Hematopoietic multipotent progenitor cell treated with erythropoietin and hydrocortisone succinate and interleukin-3 and kit ligand, for 17 days (in vitro differentiated cells): Measurements from ENCODE around the gene PDE6C.

ENCODE experiments used
- DNase-seq: peaks from one replicate; pipeline ENCODE4 v3.0.0-alpha.2; 2015; ENCODE audit warnings: low spot score

Gene PDE6C

DNA sequence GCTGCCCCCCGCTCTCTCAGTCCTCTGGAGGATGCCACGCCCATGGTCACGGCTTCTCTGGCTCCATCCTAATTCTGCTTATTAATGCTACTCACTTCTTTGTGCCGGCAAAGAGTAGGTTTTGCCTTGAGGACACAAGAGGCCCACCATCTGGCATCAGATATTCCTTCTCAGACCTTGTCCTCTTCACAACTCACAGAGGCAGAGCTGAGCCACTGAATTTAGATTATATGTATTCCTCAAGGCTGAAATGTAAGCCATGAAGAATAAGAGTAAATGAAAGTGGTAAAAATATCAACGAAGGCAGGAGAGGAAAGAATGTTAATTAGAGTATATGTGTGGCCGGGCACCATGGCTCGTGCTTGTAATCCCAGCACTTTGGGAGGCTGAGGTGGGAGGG, 17.8 kb upstream of the PDE6C start:
- DNase-seq: no peak

DNA sequence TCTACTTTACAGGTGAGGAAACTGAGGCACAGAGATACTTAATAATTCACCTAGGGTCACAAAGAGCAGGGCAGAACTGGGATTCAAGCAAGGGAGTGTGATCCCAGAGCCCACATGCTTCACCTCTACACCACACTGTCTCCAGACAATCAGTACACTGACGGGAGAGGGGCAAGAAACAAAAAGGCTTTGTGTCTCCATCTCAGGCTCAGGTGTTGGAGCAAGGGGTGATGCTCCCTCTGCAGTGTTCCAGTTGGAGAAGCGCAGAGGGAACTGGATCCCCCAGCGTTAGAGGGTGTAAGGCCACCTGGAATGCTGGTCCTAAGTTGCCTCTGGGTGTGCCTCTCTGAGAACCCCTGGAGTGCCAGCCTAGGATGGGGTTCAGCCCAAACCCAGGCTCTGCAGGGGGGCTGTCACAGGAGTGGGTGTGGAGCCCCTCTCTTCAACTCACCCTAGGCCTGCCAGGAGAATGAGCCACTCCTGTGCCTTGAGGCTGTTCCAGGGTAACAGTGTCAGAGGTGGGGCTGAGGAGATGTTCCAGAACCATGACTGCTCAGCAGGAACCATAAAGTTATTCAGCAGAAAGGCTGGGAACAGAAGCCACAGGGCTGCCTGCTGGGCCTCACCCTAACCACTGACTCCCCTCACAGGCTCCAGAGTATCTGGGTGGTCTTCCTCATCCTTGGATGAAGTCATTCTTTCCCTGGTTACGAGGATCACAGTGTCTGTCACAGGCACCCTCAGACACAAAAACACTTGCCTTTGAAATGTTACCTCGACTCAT, 16.8 kb upstream of the PDE6C start:
- DNase-seq: no peak

DNA sequence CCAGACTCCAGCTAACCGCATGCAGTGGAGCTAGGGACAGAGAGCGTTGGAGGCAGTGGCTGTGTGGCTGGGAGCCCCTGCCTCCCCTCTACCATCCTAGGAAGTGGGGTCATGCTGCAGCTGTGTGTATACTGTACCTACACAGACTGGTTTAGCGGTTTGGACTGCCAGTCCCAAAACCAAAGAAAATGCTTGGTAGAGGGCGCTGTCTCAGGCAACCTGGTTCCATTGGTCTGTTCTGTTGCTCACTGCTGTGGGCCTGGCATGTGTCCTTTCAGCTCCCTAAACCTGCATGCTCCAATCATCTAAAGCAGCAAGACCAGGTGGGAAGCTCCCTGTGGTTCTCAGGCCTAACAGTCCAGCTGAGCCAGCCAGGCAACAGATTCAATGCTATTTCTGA, 15.8 kb upstream of the PDE6C start:
- no peak for DNase-seq

DNA sequence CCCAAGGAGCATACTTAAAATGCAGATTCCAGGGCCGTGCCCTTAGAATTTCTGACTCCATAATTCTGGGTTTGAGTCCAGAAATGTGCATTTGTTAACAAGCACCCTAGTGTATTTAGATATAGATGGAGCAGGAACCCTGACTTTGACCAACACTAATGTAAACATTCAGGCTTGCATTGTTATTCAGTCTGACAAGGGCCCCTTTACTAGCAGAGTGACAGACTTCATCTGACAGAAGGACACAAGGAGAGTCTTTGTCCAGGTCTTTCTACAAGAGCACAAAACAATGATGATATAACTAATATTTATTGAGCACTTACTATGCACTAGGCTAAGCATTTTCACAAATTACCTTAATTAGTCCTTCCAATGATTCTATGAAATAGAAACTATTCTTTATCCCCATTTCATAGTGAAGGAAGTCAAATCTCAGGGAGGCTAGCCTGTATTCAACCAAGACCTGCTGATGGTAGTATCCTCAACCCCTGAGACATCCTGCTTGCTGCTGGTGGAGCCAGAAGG, 15.2 kb upstream of the PDE6C start:
- no peak for DNase-seq

DNA sequence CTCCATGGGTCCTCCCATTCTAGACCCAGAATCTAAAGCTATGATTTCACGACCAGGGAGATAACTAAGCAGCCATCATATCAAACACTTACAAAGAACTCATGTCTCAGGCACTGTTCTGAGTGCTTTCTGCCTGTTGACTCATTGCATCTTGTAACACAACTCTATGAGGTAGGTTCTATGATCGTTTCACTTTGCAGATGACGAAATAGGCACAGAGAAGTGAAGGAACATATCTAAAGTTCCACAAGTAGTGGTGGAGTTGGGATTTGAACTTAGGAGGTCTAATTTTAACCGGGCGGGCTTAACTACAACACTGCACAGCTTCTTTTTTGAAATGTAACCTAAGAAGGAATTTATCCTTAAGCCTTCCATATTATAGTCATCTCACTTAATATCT, 14.2 kb upstream of the PDE6C start:
- no peak for DNase-seq

DNA sequence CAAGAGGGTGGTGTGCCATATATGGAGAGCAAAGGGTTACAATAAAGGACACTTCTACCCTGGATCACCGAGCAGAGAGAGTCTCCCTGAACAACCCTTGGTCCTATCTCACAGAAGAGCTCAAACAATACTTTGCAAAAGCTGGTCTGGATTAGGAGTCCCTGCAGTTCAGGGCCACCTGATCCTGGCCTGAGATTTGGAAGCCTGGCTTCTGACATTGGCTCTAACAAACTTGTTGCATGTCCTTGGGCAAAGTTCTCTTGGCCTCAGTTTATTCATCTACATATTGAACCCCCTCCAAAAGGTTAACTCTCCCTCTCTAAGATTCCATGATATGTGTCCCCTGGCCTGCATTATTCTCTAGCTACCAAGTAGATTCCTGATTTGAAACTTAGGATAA, 13.0 kb upstream of the PDE6C start:
- DNase-seq: no peak

DNA sequence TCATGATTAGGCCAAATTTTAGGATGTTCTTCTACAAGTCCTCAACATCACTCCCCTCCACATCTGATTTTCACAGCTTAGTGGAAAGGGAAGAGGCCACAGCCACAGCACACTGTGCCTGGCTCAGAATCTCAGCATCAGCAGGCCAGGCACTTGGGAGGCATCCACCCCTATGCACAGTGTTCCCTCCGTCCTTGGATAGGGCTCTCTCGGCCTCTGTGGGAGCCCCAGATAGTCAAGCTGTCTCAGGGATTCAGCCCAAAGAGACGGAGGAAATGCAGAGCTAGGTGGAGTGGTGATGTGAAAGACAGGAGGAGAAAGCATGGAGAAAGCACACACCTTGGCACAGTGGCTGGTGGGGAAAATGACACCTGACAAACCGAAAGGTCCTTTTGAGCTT, 12.6 kb upstream of the PDE6C start:
- no peak for DNase-seq

DNA sequence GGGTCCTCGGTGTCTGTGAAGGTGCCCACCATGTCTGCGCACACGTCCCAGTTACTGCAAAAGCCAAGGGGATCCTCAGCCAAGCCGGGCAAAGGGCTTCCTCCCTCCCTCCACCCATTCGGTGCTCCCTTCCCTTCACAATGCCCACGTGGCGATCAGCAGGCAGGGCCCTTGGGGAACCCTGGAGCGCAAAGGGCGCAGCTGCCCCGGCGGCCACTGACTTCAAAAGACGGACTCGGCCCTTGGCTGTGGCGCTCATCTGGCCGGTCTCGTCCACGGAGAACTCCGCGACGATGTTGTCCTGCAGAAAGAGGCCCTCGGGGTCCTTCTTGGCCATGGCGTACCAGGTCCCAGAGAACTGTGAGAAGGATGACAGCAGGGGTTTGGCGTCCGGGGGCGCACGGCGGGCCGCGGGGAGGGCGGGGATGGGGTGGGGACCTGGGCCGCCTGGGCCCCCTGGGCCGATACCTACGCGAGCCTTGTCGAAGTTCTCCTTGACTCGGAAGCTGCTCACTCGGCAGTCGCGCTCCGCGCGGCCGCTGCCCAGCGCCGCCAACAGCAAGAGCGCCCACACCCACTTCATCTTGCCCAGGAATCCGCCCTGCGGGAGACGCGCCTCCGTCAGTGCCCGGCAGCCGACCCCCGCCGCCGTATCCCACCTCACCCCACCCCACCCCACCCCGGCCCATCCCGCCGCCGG, 11.7 kb upstream of the PDE6C start:
- DNase-seq: no peak

DNA sequence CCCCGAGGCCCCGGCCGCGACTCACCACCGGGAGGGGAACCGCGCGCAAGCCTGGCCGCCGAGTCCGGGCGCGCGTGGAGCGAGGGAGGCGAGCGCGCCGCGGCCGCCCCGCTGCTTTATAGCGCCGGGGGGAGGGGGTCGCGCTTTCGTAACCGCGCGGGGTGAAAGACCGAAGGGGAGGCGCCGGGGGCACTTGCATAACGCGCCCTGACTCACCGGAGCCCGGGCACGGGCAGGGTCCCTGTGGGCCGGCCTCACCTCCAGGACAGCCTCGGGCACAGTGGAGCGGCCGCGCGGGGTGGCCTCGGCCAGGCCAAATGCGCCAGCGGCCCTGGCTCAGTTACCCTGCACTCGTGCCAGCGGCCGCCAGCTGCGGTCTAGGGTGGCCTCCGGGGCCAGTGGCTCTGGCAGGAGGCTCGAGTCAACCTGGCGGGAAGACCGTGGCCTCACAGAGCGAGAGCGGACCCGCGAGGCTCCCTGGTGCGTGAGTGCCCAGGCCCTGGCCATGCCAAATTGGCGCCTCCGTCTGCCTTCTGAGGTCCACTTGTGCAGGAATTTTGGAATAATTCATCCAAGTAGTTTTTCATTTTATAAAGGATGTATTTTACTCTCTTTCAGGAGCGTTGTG, 11.1 kb upstream of the PDE6C start, which contains the start of gene RBP4:
Gene RBP4 (minus strand): TSS at position 90 of the 628 bp plus-strand sequence. CDS start 207 bp downstream, outside the sequence.
- no peak for DNase-seq

DNA sequence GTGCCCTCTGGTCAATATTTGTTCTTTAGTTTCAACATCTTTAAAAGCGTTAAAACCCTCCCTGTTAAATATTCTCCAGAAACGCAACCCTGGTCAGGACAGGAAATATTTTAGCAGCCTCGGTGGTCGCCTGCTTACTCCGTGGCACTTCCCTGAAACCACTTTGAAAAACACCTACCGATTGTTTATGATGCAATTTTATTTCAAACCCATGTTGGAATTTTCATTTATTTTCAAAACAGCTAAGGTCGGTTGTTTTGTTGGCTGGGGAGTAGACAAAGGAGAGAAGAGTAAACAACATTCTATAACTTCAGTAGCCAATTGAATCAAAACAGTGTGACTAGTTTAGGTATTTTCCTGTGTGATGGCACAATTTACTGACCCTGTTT, 10.6 kb upstream of the PDE6C start:
- no peak for DNase-seq

DNA sequence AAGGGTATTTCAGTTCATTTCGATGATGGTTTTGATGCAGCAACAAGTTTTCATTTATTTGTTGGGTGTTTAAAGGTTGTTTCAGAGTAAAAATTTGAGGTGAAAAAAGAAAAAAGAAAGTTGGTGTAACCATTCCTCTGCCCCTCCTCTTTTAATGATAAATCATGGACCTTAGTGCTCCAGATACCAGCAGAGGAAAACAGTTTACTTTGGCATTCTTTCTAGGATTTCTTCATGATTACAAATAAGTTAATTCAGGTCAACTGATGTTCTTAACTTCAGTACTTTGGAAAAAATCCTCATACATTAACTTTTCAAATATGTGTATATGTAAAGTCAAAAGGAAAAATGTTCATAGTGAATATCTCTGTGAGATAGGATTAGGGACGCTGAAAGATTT, 9.3 kb upstream of the PDE6C start:
- DNase-seq: no peak

DNA sequence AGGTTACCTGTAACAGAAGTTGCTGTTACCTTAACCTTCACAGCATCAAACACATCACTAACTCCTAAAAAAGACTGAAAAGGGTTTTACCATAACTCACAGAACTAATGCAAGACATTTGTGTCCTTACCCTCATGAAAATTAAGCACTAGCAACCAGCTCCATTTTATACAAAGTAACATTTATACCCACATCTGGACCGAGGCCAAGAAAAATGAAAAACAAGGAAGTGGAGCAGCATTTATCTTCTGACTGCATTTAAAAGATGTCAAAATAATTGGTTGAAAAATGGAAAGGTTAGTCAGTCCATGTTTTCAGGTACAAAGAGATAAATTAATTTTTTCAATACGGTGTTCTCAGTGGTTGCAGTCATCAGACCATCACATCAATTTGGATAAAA, 8.2 kb upstream of the PDE6C start:
- no peak for DNase-seq

DNA sequence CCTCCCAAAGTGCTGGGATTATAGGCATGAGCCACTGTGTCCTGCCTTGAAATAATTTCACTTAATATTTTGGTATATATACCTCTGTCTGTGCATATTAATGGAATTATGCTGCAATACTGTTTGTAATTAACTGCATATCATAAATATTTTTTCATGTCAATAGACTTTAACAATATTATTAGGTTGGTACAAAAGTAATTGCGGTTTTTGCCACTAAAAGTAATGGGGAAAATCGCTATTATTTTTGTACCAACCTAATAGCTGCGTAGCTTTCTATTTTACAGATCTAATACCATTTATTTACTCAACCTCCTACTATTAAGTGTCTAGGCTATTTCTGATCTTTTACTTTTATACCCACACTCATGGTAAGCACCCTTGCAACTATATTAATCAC, 3.9 kb upstream of the PDE6C start:
- no peak for DNase-seq

DNA sequence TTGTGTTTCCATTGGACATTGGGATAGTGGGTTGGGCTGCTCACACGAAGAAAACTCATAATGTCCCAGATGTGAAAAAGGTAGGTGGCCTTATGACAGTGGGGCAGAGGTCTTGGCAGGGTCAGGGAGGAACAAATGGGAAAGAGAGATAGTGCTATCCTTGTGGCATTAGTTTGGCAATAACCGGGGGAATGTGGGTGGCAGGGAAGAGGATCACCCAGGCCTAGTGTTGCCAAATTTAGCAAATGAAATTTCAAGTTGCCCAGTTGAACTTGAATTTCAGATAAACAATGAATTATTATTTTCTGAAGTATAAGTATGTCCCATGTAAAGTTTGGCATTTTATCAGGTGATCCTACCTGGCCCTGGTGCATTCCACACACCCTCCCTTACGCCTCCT, 789 bp downstream of the PDE6C start:
- no peak for DNase-seq

DNA sequence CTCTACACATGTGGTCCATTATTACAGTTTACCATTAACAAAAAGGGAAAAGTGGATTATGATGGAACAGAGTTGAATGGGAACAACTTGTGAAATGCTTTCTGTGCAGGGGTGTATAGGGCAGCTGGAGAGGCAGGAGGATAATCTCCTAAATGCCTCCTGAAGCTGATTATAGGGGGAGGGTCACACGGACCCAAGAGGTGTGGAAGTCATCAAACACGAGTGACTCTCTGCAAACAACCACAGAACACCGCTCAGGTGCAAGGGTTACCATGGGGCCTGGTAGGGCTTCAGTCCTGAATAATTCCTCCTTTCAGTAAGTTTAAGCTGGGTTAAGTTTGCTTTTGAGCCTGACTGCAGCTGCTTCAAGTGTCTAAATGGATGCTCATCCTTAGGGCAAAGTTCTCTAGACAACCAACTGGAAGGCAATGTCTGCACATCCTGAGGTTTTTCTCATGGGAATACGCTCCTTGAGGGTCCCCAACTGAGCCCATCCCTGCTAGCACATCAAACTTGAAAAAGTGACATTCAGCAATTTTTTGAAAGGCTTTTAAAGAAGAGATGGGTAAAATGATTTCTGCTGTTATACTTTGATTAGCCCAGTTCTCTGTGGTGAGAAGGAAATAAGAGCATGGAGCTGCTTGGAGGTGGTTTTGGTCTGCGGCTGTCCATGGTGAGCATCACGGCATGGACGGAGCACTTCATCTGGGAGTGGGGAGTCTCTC, 1.9 kb downstream of the PDE6C start:
- DNase-seq: no peak

DNA sequence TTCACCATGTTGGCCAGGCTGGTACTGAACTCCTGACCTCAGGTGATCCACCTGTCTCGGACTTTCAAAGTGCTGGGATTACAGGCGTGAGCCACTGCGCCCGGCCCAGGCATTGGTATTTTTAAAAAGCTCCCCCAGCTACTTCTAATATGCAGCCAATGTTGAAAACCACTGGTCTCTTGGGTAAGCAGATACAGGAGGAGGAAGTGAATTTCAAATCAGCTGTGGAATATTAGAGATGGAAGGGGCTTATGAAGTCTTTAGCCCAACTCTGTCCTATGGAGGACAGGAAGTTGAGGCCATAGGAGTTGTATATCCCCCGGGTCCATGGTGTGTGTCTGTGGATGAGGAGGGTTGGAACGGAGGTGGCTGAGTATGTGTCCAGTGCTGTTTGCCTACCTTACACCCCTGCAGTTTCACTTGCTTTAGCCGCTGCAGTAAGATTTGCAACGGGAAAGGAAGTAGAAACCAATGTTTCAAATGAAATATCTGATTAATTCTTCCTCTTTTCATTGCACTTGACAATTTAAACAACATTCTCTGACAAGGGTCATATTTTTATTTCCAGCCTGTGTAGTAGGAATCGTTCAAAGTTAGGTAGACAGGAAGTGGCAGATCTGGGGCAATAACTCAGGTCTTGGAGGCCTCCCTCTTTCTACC, 3.4 kb downstream of the PDE6C start:
- DNase-seq: no peak

DNA sequence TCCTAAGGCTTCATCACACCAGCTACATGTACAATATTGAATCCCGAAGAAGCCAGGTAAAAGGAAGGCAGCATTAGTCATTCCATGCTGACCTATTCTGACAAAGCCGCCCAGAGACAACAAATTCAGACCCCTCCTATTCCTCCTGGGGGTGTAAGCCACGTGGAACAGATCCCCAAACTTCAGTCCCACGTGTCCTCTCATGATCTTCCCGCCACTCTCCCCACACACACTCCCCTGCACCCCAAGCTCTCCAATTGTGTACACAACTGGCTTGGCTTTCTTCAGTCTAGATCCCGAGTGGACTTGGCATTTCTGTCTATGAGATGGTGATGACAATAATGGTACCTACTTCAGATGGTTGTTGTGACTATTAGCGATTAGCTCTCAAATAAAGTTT, 8.6 kb downstream of the PDE6C start:
- DNase-seq: no peak

DNA sequence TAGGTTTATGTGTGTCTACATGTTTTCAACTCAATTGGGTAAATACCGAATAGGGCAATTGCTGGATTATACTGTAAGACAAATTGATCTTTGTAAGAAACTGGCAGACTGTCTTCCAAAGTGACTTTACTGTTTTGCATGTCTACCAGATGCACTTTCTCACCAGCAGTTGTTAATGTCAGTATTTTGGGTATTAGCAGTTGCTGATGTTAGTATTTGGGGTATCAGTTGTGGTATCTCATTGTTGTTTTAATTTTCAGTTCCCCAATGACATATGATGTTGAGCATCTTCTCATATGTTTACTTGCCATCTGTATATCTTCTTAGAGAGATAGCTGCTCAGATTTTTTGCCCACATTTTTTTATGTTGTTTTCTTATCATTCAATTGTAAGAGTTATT, 10.6 kb downstream of the PDE6C start:
- no peak for DNase-seq

DNA sequence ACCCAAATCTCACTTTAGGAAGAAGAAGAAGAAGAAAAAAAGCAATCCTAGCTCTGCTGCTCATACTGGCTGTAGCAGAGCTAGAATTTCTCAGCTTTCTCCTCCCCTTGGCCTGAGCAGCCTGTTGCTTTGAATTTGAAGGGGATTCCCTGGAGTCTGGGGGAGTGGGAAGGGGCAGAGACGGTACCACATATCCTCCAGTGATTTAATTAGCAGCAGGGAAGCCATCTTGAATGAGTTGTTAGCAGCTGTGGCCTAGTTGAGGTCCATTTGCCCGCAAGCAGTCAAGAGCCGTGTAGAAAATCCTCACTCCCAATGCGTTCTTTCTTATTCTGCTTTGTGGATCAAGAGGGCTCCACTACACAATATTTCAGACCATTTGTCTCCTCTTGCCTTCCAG, 16.5 kb downstream of the PDE6C start:
- no peak for DNase-seq

DNA sequence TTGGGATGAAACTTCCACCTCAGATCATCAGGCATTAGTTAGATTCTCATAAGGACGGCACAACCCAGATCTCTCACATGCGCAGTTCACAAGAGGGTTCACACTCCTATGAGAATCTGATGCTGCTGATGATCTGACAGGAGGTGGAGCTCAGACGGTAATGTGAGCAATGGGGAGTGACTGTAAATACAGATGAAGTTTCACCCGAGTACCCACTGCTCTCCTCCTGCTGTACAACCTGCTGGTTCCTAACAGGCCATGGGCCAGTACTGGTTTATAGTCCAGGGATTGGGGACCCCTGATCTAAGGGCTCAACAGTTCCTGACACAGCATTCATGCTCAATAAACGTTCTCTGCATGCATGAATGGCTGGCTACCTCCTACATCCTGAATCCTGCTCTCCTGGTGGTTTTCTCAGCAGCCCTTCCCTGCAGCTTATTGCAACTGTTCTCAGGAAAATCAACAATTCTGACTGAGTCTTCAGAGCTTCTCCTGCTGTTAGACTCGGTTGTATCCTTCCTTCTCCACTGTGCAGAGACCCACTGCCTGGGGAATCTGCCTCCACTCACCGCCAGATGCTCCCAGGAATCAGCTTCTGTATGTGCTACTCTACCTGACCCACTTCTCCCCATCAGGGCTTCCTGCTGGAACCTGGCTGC, 17.4 kb downstream of the PDE6C start:
- no peak for DNase-seq
